ENCODE results near the gene TDRD6. TPM values are rescaled to one million over a fixed set of nuclear protein-coding genes. Genes with fewer than 3 reads are reported as not detected.
"Not testable (repeated sequence)": the region's sequence is repeated elsewhere in the genome, so short reads cannot be mapped to it uniquely, and the experiment has no call there.

The TDRD6 gene
- total RNA-seq, 2 donors from 2014 or later: not detected

DNA sequence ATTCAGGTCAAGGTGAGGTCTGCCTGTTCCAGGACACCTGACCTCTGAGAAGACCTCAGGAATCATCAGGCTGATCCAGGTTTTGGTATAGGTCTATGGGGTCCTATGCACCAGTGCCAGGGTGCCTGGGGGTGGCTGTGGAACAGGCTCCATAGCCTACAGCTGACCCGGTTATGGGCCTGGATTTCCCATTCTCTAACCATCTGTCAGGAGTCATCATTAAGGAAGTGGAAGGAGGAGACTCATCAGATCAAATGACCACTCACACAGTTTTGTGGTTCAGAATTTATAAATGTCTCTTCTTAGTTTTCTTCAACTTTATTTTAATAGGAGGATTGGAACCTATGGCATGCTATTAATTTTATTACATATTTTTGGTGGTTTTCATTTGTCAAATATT lies 32.7 kb downstream of the TDRD6 start:
- Mint-ChIP-seq H3K27ac (no peak overlapping the region), H3K9me3 (no peaks in the 10 kb centered on the region), H3K36me3 (no peaks in the 10 kb centered on the region)
- ATAC-seq (no peak), DNase-seq (ENCODE audit: low spot score in 2 of 2) (no peak)

DNA sequence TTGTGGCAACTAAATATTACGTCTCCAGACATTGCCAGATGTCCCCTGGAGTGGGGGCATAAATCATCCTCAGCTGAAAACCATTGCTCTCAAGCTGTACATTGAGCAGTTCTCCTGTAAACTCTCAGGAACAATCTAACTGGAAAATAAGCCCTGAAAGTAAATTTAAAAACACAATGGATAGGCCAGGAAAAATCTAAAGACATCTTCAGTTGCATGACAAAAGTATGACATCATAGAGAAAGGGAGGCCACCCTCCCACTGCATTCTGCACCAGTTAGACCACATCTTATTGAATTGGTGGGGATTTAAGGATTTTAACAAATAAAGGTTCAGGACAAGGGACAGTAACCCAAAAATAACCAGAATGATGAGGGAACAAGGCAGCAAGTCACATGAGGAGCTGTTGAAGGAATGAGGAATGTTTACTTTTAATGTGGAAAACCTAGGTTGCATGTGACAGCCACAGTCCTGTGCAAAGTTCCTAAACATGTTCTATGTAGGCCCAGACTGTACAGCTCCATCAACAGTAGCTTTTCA lies 42.2 kb downstream of the TDRD6 start:
- Mint-ChIP-seq H3K36me3 (peaks cover 0 to 6% of the 10 kb centered on the region in 2 donors), H3K27ac (no peak overlapping the region), H3K9me3 (no peaks in the 10 kb centered on the region)
- no peak for DNase-seq (ENCODE audit: low spot score in 2 of 2)
- ATAC-seq: no peak

DNA sequence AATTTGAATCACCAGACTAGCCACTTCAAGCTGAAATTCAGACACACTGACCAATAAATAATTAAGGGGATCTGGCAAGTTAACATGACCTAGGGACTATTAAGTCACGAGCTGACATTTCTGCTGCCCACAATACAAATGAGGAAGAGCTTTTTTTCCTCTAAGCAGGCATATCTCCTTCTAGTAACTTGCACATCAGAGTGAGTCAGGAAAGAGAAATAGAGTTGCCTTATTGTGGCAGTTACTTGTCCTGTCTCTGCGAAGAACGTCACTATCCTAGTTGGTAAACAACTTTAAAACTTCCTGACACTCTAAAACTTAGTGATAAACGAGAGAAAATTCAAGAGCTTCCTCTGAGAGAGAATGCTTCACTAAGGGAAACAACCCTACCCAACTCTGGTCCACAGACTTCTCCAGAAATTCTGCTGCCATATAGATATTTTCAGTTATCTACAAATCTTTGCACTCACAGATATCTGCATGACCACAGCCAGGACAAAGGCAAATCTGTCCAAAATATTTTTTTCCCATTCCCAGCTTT lies 43.3 kb downstream of the TDRD6 start:
- no peak for ATAC-seq
- H3K9me3 Mint-ChIP-seq: no peaks in the 10 kb centered on the region
- H3K27ac Mint-ChIP-seq: no peak overlapping the region
- peaks cover 0 to 6% of the 10 kb centered on the region in 2 donors for H3K36me3 Mint-ChIP-seq
- no peak for DNase-seq (ENCODE audit: low spot score in 2 of 2)

DNA sequence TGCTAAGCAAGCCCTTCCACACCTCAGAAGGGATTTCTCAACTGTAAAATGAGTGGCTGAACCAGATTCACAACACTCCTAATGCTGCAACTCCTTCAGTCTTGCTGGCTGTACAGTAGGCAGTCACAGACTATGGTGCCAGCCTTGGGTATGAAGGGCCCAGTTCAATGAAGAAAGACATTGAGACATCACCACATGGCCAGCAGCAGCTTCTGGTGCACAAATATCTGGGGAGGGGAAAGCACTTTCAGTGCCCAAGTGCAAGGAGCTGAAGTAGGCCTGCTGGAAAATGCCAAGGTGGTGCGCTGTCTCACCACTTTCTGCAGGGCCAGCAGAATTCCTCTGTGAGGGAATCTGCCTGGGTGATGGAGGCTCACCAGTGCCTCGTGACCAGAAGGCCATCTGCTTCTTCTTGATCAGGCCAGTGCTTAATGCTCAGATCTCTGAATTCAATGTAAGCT lies 45.7 kb downstream of the TDRD6 start:
- DNase-seq (ENCODE audit: low spot score in 2 of 2): no peak
- Mint-ChIP-seq H3K36me3 (peaks cover 0 to 6% of the 10 kb centered on the region in 2 donors), H3K9me3 (no peaks in the 10 kb centered on the region), H3K27ac (no peak overlapping the region)
- ATAC-seq: no peak

DNA sequence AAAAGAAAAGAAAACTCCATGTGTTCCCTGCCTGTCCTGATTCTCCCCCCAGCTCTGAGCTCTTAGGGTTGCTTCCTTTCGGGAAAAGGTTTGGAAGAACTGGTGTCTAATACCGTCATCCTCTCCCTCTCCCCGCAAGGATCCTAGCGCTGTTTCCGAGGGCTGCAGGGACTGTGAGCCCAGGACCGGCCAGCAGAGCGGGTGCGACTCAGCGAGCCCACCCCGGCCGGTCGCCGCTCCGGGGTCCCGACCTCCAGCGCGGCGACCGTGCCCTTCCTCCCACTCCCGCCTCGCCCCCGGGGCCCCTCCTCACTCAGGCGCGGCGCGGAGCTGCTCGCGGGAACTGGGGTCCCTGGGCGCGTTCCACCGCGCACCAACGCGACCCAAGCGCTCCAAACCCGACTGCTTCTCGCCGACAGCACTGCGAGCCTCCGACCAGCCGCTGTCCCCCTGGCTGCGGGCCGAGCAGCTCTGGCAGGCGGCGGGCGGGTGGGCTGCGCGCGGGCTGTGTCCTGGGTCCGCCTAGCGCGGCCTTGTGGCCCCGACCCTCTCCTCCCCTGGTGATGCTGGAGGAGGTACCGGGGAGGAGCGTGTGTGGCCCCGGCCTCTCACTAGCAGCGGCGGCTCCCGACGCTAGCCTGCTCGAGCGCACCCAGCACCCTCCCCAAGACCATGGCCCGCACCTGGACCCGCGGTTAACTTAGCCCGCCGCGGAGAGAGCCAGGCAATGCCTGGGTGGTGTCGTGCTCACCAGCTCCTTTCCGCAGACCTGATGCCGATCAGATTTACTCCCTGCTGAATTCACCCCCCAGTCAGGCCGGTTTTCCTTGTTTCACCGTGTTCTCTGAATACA lies 47.4 kb downstream of the TDRD6 start, which contains the start of gene PLA2G7:
Gene PLA2G7 (minus strand): TSS at position 509 of the 853 bp plus-strand sequence. CDS start 12,484 bp downstream, outside the sequence.
- ATAC-seq (peak in 1 of 2 donors; percentile 24), DNase-seq (ENCODE audit: low spot score in 2 of 2) (no peak)
- Mint-ChIP-seq H3K36me3 (peaks cover 0 to 6% of the 10 kb centered on the region in 2 donors), H3K9me3 (no peaks in the 10 kb centered on the region), H3K27ac (no peak within 1 kb of the TSS)

DNA sequence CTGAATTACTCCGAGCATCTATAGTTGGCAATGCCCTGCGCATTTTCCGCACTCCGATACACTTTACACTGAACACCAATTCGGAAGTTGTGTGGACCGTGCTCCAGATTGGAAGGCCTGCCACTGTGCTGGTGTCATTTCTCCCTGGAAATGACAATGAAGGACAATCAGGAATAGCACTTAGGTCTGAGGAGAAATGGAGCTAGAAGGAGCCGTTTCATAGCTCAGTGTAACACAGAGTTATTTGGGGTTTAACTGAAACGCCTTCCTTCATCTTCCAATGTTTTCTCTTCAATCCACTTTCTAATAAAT lies 48.0 kb downstream of the TDRD6 start:
- Mint-ChIP-seq H3K27ac (no peak overlapping the region), H3K36me3 (peaks cover 0 to 6% of the 10 kb centered on the region in 2 donors), H3K9me3 (no peaks in the 10 kb centered on the region)
- DNase-seq (ENCODE audit: low spot score in 2 of 2) (no peak), ATAC-seq (no peak)

DNA sequence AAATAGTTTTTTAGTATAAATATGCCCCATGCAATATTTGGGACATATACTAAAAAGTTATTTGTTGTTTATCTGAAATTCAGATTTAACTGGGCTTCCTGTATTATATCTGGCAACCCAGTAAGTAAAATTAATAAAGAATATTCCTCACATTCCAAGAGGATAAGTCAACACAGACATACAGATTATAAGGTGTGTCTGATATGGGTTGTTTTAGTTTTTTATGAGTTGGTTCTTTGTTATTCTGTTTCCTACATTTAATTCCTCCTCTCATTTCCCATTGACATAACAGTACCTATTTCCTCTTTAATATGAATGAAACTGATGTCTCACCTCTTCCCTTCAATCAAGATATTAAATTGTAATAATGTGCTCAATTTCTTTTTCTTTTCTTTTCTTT lies 49.2 kb downstream of the TDRD6 start:
- no peak overlapping the region for H3K27ac Mint-ChIP-seq
- no peaks in the 10 kb centered on the region for H3K9me3 Mint-ChIP-seq
- DNase-seq (ENCODE audit: low spot score in 2 of 2) (no peak), ATAC-seq (no peak)
- peaks cover 0 to 6% of the 10 kb centered on the region in 2 donors for H3K36me3 Mint-ChIP-seq

DNA sequence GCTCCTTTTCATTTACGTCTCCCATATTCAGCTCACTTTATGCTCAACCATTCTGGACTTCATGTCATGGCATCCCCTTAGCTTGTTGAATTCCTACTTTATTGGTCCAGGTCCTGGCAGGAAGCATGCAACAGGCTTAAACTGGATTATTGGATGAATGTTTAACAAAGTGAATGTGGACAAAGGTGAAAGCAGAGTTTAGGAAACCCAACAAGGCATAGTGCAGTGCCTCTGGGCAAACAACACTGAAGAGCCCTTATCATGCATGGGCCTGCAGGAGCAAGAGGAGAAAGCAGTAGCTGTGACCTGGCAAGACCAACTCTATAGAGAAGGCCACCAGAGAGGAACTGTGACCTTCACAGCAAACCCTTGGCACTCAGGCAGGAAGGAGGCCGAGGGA lies 53.8 kb downstream of the TDRD6 start:
- ATAC-seq: no peak
- peaks cover 0 to 4% of the 10 kb centered on the region in 2 donors for H3K9me3 Mint-ChIP-seq

DNA sequence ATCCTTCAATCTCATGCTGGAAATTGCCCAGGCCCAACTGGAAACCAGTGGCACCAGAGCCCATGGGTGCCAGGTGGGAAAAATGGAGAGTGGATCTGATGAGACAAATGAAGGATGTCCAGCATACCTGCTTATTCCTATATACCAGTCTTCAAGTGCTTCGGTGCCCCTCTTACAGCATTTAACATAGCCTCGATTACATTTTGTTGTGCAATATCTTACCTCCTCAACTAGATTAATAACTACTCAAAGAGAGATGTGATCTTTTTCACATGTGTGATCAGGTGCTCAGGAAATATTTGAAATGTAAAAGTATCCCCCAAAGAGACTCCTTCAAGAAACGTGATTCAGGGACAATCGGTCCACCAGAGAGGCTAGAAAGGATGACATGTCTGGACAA lies 54.2 kb downstream of the TDRD6 start:
- H3K9me3 Mint-ChIP-seq: peaks cover 0 to 4% of the 10 kb centered on the region in 2 donors
- DNase-seq (ENCODE audit: low spot score in 2 of 2): no peak
- H3K36me3 Mint-ChIP-seq: no peaks in the 10 kb centered on the region
- no peak overlapping the region for H3K27ac Mint-ChIP-seq
- ATAC-seq: no peak

More for the DNA sequence above, 53.8 kb downstream of the TDRD6 start:
- Mint-ChIP-seq H3K36me3 (no peaks in the 10 kb centered on the region), H3K27ac (no peak overlapping the region)
- no peak for DNase-seq (ENCODE audit: low spot score in 2 of 2)

DNA sequence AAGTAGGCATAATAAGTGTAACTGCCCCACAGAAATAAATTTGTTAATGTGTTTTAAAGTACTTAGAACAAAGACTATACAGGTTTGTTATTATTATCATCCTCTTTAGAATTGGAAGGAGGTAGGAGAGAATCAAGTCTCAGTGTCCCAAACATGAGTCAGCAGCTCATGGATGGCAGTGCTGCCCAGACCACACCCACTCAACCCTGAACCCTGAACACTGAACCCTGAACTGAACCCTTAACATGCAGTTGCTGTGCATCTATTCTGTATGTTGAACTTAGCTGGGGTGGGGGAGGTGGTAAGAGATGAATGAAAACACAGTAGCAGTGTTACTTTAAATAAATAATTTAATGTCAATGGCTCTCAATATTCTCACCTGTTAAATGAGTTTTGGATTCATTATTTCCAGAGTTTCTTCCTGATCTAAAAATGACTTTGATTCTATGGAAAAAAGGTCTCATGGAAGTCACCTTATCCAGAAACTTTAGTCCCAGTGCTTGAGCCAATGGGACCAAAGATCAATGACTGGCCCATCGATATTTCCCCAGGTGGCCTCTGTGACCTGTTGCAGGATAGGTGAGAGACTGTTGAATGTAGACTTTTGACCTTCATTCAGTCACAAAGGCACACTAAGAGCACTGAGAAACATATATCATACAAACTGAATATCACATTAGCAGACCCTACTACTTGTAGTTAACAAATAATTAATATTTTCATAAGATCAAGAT lies 55.9 kb downstream of the TDRD6 start:
- no peak for ATAC-seq
- DNase-seq (ENCODE audit: low spot score in 2 of 2): no peak
- no peaks in the 10 kb centered on the region for H3K36me3 Mint-ChIP-seq
- H3K9me3 Mint-ChIP-seq: peaks cover 0 to 4% of the 10 kb centered on the region in 2 donors
- H3K27ac Mint-ChIP-seq: no peak overlapping the region

DNA sequence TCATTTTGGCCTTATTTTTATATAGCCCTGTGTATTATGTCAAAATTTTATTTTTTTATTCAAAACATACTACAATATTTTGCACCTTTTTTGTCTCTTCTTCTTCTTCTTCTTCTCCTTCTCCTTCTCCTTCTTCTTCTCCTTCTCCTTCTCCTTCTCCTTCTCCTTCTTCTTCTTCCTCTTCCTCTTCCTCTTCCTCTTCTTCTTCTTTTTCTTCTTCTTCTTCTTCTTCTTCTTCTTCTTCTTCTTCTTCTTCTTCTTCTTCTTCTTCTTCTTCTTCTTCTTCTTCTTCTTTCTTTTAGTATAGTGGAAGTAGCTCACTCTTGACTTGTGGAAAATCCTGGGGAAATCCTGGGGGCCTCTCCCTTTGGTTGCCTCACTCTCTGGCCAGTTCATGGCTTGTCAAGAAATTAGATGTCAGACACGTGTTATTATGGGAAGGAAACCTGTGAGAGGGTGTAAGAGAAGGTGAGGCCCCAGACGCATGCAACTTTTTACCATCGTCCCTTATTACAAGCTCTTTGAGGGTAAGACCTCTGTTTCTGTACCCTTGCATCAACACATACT lies 56.6 kb downstream of the TDRD6 start:
- ATAC-seq; H3K27ac Mint-ChIP-seq; H3K9me3 Mint-ChIP-seq; DNase-seq (ENCODE audit: low spot score in 2 of 2); H3K36me3 Mint-ChIP-seq: not testable (repeated sequence)

DNA sequence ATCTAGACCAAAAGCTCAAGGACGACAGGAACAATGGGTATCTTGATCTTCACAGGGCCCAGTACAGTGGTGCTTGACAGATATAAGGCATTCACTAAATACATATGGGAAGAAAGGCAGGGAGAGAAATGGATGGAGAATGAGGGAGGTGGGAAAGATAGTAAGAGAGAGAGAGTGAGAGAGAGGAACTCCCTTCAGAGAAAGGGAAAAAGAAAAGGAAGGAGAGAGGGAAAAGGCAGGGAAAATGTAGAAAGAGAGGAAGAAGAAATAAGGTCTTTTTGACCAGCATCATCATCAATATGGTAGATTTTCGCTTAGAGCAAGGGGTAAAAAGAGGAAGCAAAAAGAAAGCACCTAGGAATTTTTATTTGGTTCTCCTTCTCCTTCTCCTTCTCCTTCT lies 58.3 kb downstream of the TDRD6 start:
- DNase-seq (ENCODE audit: low spot score in 2 of 2): no peak
- H3K27ac Mint-ChIP-seq: no peak overlapping the region

DNA sequence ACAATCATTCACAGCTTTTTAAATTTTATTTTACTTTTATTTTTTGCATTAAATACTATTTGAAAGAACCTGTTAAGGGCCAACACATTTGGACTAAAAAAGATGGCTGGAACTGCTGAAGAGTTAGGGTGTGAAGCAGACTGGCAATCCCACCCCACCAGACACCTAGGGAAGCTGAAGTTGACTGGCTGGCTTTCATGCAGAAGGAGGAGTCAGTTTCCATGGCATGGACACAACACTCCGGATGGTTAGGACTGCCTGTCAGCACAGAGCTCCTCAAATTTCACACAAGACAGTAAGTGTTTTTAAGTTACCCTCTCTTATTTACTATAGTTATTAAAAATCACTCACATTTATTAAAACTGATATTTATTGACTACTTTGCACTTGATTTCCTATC lies 59.0 kb downstream of the TDRD6 start, which contains the start of gene ANKRD66:
Gene ANKRD66 (plus strand): TSS at position 238 of the 400 bp plus-strand sequence. CDS start 5,016 bp downstream, outside the sequence.
- Mint-ChIP-seq H3K36me3 (no peaks in the 10 kb centered on the region), H3K9me3 (peaks cover 0 to 4% of the 10 kb centered on the region in 2 donors), H3K27ac (no peak within 1 kb of the TSS)
- ATAC-seq: no peak
- no peak for DNase-seq (ENCODE audit: low spot score in 2 of 2)

More for the DNA sequence above, 58.3 kb downstream of the TDRD6 start:
- no peaks in the 10 kb centered on the region for H3K36me3 Mint-ChIP-seq
- H3K9me3 Mint-ChIP-seq: peaks cover 0 to 4% of the 10 kb centered on the region in 2 donors
- no peak for ATAC-seq

DNA sequence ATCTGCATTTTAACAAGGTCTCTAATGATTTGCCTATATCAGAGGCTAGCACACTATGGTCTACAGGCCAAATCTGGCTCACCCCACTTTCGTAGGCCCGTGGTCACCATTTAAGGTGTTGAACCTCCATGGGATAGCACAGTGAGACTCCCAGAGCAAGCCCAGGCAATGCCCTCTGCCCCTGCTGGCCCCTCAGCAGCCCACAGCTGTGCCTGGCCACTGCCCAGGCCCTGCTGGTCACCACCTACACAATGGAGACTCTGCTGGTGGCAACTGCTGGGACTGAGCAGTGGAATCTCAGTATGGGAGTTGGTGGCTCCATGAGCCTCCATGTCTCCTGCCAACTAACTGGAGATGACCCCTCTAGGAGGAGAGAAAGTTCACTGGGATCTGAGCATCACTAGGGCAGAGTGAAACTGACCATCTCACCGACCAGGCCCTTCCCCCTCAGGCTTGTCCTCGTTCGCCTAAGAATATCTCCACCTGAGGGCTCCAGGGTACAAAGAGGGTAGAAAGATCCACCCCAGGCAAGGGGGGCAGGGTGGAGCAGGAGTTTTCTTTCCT lies 61.3 kb downstream of the TDRD6 start:
- ATAC-seq (no peak), DNase-seq (ENCODE audit: low spot score in 2 of 2) (no peak)
- no peak overlapping the region for H3K27ac Mint-ChIP-seq
- no peaks in the 10 kb centered on the region for H3K36me3 Mint-ChIP-seq
- peaks cover 0 to 4% of the 10 kb centered on the region in 2 donors for H3K9me3 Mint-ChIP-seq

DNA sequence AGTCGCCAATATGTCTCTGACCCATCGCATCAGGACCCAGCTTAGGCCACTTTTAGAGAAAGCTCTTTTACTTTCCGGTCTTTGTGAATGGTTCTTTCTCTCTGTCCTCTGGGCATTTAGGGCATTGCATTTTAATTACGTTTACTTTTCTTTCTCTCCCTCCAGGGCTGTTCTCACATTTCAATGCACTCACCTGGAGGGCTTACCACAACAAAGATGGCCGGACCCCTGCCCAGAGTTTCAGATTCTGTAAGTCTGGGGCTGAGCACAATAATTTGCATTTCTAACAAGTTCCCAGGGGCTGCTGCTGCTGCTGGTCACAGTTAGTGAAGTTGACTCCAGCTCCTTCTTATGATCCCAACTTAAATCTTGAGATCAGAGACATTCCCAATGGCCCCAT lies 62.0 kb downstream of the TDRD6 start:
- ATAC-seq: no peak
- no peak overlapping the region for H3K27ac Mint-ChIP-seq
- H3K36me3 Mint-ChIP-seq: no peaks in the 10 kb centered on the region
- H3K9me3 Mint-ChIP-seq: peaks cover 0 to 4% of the 10 kb centered on the region in 2 donors
- DNase-seq (ENCODE audit: low spot score in 2 of 2): no peak

DNA sequence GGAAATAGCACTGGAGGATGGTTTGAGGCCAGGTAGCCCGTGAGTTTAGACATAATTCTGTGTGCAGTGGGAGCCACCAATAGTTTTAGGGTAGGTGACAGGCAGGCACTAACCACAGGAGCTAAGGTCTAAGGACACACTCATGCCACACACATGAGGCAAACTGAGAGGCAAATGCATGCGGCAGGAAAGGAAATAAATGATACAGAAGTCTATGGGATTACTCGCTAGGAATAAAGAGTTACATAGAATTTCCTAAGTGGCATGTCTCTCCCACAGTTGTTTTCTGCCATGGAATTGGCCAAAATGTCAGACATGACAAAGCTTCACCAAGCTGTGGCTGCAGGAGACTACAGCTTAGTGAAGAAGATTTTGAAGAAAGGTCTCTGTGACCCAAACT lies 64.0 kb downstream of the TDRD6 start:
- Mint-ChIP-seq H3K27ac (no peak overlapping the region), H3K36me3 (no peaks in the 10 kb centered on the region), H3K9me3 (no peaks in the 10 kb centered on the region)
- DNase-seq (ENCODE audit: low spot score in 2 of 2) (no peak), ATAC-seq (no peak)
